Peyer's patch (tissue), 4 donors: ENCODE data around the gene LYPD6B.

Source experiments
- CTCF ChIP-seq, 6 experiments: fragments of 450-650 bp in 4 of 6; fragments of 200-600 bp in 2 of 6; sonication (generic) in 1 of 6; IDR thresholded peaks; one replicate each; pipeline ENCODE4 v1.5.1; 2017 to 2019; ENCODE audit warnings: antibody characterized with exemption in 6 of 6, mild to moderate bottlenecking in 3 of 6, moderate library complexity in 1 of 6
- POLR2A ChIP-seq, 2 donors: fragments of 450-650 bp; IDR thresholded peaks; one replicate each; pipeline ENCODE4 v1.5.1; 2017; ENCODE audit warnings: antibody characterized with exemption in 2 of 2, mild to moderate bottlenecking in 2 of 2, moderate library complexity in 2 of 2

- TF ChIP-seq POLR2A (IDR thresholded peaks at IDR 0.05) (no peak), CTCF (IDR thresholded peaks at IDR 0.05) (no peak)
Observed at GRCh38 chr2:149175956-149176355, 137.5 kb downstream of the LYPD6B start.
